Chondrocyte (in vitro differentiated cells): ENCODE measurements around the gene GPR183. TPM values are rescaled to one million over a fixed set of nuclear protein-coding genes. Genes with fewer than 3 reads are reported as not detected.

Experiments used
- DNase-seq: peaks from one replicate; pipeline ENCODE4 v3.0.0; 2021; ENCODE audit warnings: mixed read lengths, low spot score
- H3K27ac Mint-ChIP-seq: one replicate; pipeline ENCODE4 v1.8.0; 2021; ENCODE audit warnings: mild to moderate bottlenecking, moderate library complexity, mixed read lengths; ENCODE audit not compliant: unreplicated experiment
- H3K27me3 Mint-ChIP-seq: 2 replicates; pipeline ENCODE4 v1.8.0; 2021; ENCODE audit warnings: low read depth, mixed read lengths
- H3K36me3 Mint-ChIP-seq: 2 replicates; pipeline ENCODE4 v1.8.0; 2021; ENCODE audit warnings: low read depth, mixed read lengths
- H3K4me1 Mint-ChIP-seq: 2 replicates; pipeline ENCODE4 v1.8.0; 2021; ENCODE audit warnings: low read depth, mild to moderate bottlenecking, mixed read lengths
- H3K4me3 Mint-ChIP-seq: one replicate; pipeline ENCODE4 v1.8.0; 2021; ENCODE audit warnings: mild to moderate bottlenecking, moderate library complexity, mixed read lengths; ENCODE audit not compliant: unreplicated experiment
- H3K9me3 Mint-ChIP-seq: 2 replicates; pipeline ENCODE4 v1.8.0; 2021; ENCODE audit warnings: low read depth, mixed read lengths
- CTCF ChIP-seq: fragments of 200-600 bp; sonication (generic); IDR thresholded peaks from 2 replicates; pipeline ENCODE4 v1.5.0; 2021; ENCODE audit warnings: antibody characterized with exemption, mild to moderate bottlenecking, moderate library complexity
- total RNA-seq: library from RNA; stranded (reverse); gene quantifications from 3 replicates; pipeline ENCODE4 v1.2.1, GENCODE V29; 2021

The GPR183 gene
- total RNA-seq, 1 donor from 2014 or later, result 5.7 TPM

- H3K27ac Mint-ChIP-seq, result peak overlapping the region; percentile 43
- peaks cover 6% of the 10 kb centered on the region for H3K36me3 Mint-ChIP-seq
- H3K9me3 Mint-ChIP-seq, result no peaks in the 10 kb centered on the region
- peaks cover 76% of the 10 kb centered on the region for H3K4me1 Mint-ChIP-seq
- no peaks in the 10 kb centered on the region for H3K27me3 Mint-ChIP-seq
- DNase-seq, result no peak
- no peak overlapping the region for H3K4me3 Mint-ChIP-seq
- no peak for TF ChIP-seq CTCF
Observed at GRCh38 chr13:99312493-99312883, 5.3 kb upstream of the GPR183 start.

GRCh38 chr13:99311748-99312492 is 4.7 kb upstream of the GPR183 start:
- Mint-ChIP-seq H3K36me3 (peaks cover 6% of the 10 kb centered on the region), H3K4me3 (no peak overlapping the region), H3K27me3 (no peaks in the 10 kb centered on the region), H3K4me1 (peaks cover 77% of the 10 kb centered on the region), H3K9me3 (no peaks in the 10 kb centered on the region), H3K27ac (peak overlapping the region; percentile 34)
- no peak for TF ChIP-seq CTCF
- DNase-seq, result no peak

GRCh38 chr13:99311137-99311536 is 3.9 kb upstream of the GPR183 start:
- Mint-ChIP-seq H3K9me3 (no peaks in the 10 kb centered on the region), H3K4me1 (peaks cover 76% of the 10 kb centered on the region), H3K27ac (peak overlapping the region; percentile 97), H3K36me3 (peaks cover 6% of the 10 kb centered on the region), H3K4me3 (no peak overlapping the region), H3K27me3 (no peaks in the 10 kb centered on the region)
- no peak for DNase-seq
- TF ChIP-seq CTCF, result no peak

GRCh38 chr13:99310382-99311031 is 3.3 kb upstream of the GPR183 start:
- no peaks in the 10 kb centered on the region for H3K9me3 Mint-ChIP-seq
- H3K27me3 Mint-ChIP-seq, result no peaks in the 10 kb centered on the region
- H3K36me3 Mint-ChIP-seq, result peaks cover 6% of the 10 kb centered on the region
- peak overlapping the region; percentile 97 for H3K27ac Mint-ChIP-seq
- peaks cover 79% of the 10 kb centered on the region for H3K4me1 Mint-ChIP-seq
- no peak for DNase-seq
- TF ChIP-seq CTCF, result no peak
- no peak overlapping the region for H3K4me3 Mint-ChIP-seq

GRCh38 chr13:99308471-99309087 is 1.4 kb upstream of the GPR183 start:
- no peak for DNase-seq
- H3K4me1 Mint-ChIP-seq, result peaks cover 81% of the 10 kb centered on the region
- no peaks in the 10 kb centered on the region for H3K27me3 Mint-ChIP-seq
- peaks cover 6% of the 10 kb centered on the region for H3K36me3 Mint-ChIP-seq
- TF ChIP-seq CTCF, result no peak
- H3K9me3 Mint-ChIP-seq, result no peaks in the 10 kb centered on the region
- peak overlapping the region; percentile 97 for H3K27ac Mint-ChIP-seq
- H3K4me3 Mint-ChIP-seq, result no peak overlapping the region
